H1 (cell line): ENCODE measurements around the gene FANCL. TPM values are rescaled to one million over a fixed set of nuclear protein-coding genes. Genes with fewer than 3 reads are reported as not detected.

Experiments used
- CHD1 ChIP-seq: IDR thresholded peaks from 2 replicates; pipeline ENCODE4 v1.6.1; 2012; ENCODE audit warnings: low read depth, low read length, improper control_type of control experiment
- CHD7 ChIP-seq: fragments of 300-600 bp; sonication (generic); IDR thresholded peaks from 2 replicates; pipeline ENCODE4 v1.7.1; 2012; ENCODE audit warnings: low read length, moderate library complexity, mild to moderate bottlenecking, inconsistent platforms; ENCODE audit not compliant: insufficient replicate concordance
- EGR1 ChIP-seq: IDR thresholded peaks from 2 replicates; pipeline ENCODE4 v1.6.1; 2011; ENCODE audit warnings: low read depth, low read length, borderline replicate concordance
- EZH2 ChIP-seq: fragments of 200-600 bp; sonication (generic); IDR thresholded peaks from 2 replicates; pipeline ENCODE4 v1.7.1; 2012; ENCODE audit warnings: low read depth, mild to moderate bottlenecking, moderate library complexity, low read length, inconsistent platforms; ENCODE audit not compliant: severe bottlenecking
- JUND ChIP-seq: IDR thresholded peaks from 2 replicates; pipeline ENCODE4 v1.6.1; 2011; ENCODE audit warnings: mild to moderate bottlenecking, improper control_type of control experiment, low read length
- NRF1 ChIP-seq: IDR thresholded peaks from 2 replicates; pipeline ENCODE4 v1.6.1; 2011; ENCODE audit warnings: mild to moderate bottlenecking, low read depth, low read length, improper control_type of control experiment
- POU5F1 ChIP-seq: IDR thresholded peaks from 2 replicates; pipeline ENCODE4 v1.6.1; 2011; ENCODE audit warnings: low read depth, mild to moderate bottlenecking, low read length, moderate library complexity
- RBBP5 ChIP-seq: IDR thresholded peaks from 2 replicates; pipeline ENCODE4 v1.7.1; 2012; ENCODE audit warnings: low read depth, mild to moderate bottlenecking, inconsistent platforms, low read length, moderate library complexity, borderline replicate concordance
- SRF ChIP-seq: IDR thresholded peaks from 2 replicates; pipeline ENCODE4 v1.6.1; 2011; ENCODE audit warnings: mild to moderate bottlenecking, low read depth, low read length, moderate library complexity
- SUZ12 ChIP-seq: fragments of 200-600 bp; sonication (generic); IDR thresholded peaks from 2 replicates; pipeline ENCODE4 v1.6.1; 2012; ENCODE audit warnings: mild to moderate bottlenecking, inconsistent platforms, low read length, moderate library complexity, mixed read lengths
- TEAD4 ChIP-seq: IDR thresholded peaks from 2 replicates; pipeline ENCODE4 v1.6.1; 2012; ENCODE audit warnings: low read depth, low read length, inconsistent platforms, mixed read lengths
- polyA plus RNA-seq, 7 experiments: library from polyadenylated mRNA; depleted of rRNA in 3 of 7; stranded (reverse) in 5 of 7; unstranded in 2 of 7; fragments of >200 nt in 5 of 7; fragments of 200-250 nt in 2 of 7; gene quantifications; 1 replicate in 5 of 7; 2 replicates in 1 of 7; 4 replicates in 1 of 7; pipeline versions ENCODE4 v1.2.1 to v1.2.3, GENCODE V29; 2011 to 2013; ENCODE audit warnings: missing spikeins in 2 of 7, mixed read lengths in 2 of 7
- total RNA-seq: library from RNA; stranded (reverse); fragmentation: NEBNext Ultra II Directional; extraction: Animal tissue kit (Norgen Biotek cat#: 25700); gene quantifications from 2 replicates; pipeline ENCODE4 v1.2.1, GENCODE V29; 2021

Gene FANCL
- total and polyA plus RNA-seq, 2 of the 8 experiments (the other 6 are each of a cell fraction or from before 2014, with no cell fraction given) = 38.7 to 55.9 TPM

GRCh38 chr2:58215429-58215828 lies 25.7 kb downstream of the FANCL start (continued):
- TF ChIP-seq CHD7 (no peak), NRF1 (no peak), CHD1 (no peak), POU5F1 (no peak), TEAD4 (no peak), JUND (no peak), EGR1 (no peak), RBBP5 (no peak), SUZ12 (no peak), EZH2 (no peak), SRF (no peak)
